Measurements from ENCODE around the gene QRSL1. TPM values are rescaled to one million over a fixed set of nuclear protein-coding genes. Genes with fewer than 3 reads are reported as not detected.

The QRSL1 gene
- total RNA-seq, 1 donor from 2014 or later = 18.3 TPM

DNA sequence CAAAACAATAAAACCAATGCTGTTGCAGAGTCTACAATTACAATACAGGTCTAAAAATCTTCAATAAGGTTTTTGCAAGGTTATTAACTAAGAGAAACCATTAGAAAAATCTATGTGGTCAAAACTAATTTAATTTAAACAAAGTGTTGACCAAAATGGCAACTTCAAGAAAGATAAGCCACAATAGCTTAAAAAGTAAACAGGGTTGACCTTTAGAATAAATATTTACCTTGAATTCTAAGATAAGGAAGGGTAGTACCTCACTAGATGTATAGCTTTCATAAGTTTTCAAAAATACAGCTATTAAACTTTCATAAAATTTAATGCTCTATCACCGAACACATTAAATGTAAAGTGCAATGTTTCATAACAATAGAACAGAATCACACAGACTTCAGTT lies 11.5 kb upstream of the QRSL1 start:
- Mint-ChIP-seq H3K27ac (no peak overlapping the region), H3K4me1 (ENCODE audit: low read depth) (peaks cover 25% of the 10 kb centered on the region), H3K9me3 (ENCODE audit: low read depth) (peaks cover 13% of the 10 kb centered on the region), H3K36me3 (ENCODE audit: insufficient read depth) (peaks cover 23% of the 10 kb centered on the region), H3K4me3 (ENCODE audit: low read depth) (no peak overlapping the region), H3K27me3 (no peaks in the 10 kb centered on the region)
- TF ChIP-seq, protein P1, sequence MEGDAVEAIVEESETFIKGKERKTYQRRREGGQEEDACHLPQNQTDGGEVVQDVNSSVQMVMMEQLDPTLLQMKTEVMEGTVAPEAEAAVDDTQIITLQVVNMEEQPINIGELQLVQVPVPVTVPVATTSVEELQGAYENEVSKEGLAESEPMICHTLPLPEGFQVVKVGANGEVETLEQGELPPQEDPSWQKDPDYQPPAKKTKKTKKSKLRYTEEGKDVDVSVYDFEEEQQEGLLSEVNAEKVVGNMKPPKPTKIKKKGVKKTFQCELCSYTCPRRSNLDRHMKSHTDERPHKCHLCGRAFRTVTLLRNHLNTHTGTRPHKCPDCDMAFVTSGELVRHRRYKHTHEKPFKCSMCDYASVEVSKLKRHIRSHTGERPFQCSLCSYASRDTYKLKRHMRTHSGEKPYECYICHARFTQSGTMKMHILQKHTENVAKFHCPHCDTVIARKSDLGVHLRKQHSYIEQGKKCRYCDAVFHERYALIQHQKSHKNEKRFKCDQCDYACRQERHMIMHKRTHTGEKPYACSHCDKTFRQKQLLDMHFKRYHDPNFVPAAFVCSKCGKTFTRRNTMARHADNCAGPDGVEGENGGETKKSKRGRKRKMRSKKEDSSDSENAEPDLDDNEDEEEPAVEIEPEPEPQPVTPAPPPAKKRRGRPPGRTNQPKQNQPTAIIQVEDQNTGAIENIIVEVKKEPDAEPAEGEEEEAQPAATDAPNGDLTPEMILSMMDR (IDR thresholded peaks at IDR 0.05; ENCODE audit: unreplicated experiment) = no peak
- DNase-seq (ENCODE audit: low spot score, unreplicated experiment) = no peak

DNA sequence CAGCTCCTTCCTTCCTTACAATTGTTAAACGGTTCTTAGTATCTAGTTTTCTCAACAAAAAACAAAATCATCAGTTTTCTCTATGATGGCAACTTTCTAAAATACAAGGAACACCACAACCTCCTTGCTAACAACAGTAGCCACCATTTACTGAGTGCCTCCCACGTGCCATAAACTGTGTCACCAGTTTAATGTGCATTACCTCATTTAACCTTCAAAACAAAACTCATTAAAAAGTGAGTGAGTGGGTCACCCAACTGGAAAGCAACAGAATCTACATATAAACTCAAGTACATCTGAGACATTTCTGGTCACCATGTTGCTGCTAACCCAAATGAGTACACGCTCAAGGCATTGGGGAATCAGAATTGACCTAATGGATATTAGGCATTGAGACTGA lies 11.1 kb upstream of the QRSL1 start:
- Mint-ChIP-seq H3K36me3 (ENCODE audit: insufficient read depth) (peaks cover 25% of the 10 kb centered on the region), H3K27ac (no peak overlapping the region), H3K27me3 (no peaks in the 10 kb centered on the region), H3K9me3 (ENCODE audit: low read depth) (peaks cover 16% of the 10 kb centered on the region), H3K4me1 (ENCODE audit: low read depth) (peaks cover 24% of the 10 kb centered on the region), H3K4me3 (ENCODE audit: low read depth) (no peak overlapping the region)
- TF ChIP-seq, protein P1 (IDR thresholded peaks at IDR 0.05; ENCODE audit: unreplicated experiment) = no peak
- DNase-seq (ENCODE audit: low spot score, unreplicated experiment) = no peak

DNA sequence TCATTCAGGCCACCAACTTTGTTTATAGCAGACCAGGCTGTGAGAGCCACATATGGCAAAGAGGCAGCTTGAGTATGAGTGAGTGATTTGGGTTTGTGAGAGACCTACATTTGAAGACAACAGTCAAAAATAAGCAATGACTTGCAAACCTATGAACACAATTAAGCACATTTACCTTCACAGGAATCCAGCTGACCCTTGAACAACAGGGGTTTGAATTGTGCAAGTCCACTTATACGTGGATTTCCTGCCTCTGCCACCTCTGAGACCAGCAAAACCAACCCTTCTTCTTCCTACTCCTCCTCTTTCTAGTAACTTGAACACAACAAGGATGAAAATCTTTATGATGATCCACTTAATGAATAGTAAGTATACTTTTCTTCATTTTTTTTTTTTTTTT lies 10.2 kb upstream of the QRSL1 start:
- no peak for DNase-seq (ENCODE audit: low spot score, unreplicated experiment)
- Mint-ChIP-seq H3K36me3 (ENCODE audit: insufficient read depth) (peaks cover 27% of the 10 kb centered on the region), H3K4me1 (ENCODE audit: low read depth) (peaks cover 22% of the 10 kb centered on the region), H3K9me3 (ENCODE audit: low read depth) (peaks cover 20% of the 10 kb centered on the region), H3K4me3 (ENCODE audit: low read depth) (no peak overlapping the region), H3K27me3 (no peaks in the 10 kb centered on the region), H3K27ac (no peak overlapping the region)
- TF ChIP-seq, protein P1 (IDR thresholded peaks at IDR 0.05; ENCODE audit: unreplicated experiment) = no peak

DNA sequence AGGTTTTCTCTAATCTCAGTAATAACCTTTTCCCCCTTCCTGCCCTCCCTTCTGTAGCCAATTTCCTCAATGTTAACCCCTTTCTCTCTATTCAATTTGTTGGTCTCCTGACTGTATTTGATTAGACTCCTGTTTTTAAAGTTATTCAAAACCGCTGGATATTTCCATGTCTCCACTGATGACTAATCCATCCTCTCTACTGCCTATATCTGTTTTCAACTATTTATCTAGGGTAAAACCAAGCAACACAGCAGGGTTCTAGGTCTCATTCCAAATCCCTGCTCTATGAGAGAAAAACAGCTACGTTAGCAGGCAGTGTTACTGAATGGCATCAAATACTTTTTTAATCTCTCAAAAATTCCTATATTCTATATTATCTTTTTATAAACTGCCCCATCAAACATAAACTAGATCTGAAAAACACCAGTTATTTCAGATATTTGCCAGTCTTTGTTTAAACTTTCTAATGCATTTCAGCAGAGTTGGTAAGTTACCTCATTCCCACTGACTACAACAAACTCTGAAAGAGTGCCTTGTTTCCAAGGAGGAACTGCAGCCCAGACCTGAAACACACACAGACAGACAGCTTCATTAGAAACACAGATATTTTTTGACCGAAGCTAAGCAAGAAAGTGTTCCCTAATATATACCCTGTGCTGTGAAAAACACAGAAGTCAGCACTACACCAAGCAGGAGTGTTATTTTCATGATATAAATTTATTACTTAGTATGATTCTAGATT lies 8.3 kb upstream of the QRSL1 start:
- Mint-ChIP-seq H3K36me3 (ENCODE audit: insufficient read depth) (peaks cover 25% of the 10 kb centered on the region), H3K9me3 (ENCODE audit: low read depth) (peaks cover 20% of the 10 kb centered on the region), H3K27me3 (no peaks in the 10 kb centered on the region), H3K4me1 (ENCODE audit: low read depth) (peaks cover 23% of the 10 kb centered on the region), H3K4me3 (ENCODE audit: low read depth) (no peak overlapping the region), H3K27ac (peak overlapping the region; percentile 25)
- no peak for DNase-seq (ENCODE audit: low spot score, unreplicated experiment)
- TF ChIP-seq, protein P1 (IDR thresholded peaks at IDR 0.05; ENCODE audit: unreplicated experiment) = no peak

DNA sequence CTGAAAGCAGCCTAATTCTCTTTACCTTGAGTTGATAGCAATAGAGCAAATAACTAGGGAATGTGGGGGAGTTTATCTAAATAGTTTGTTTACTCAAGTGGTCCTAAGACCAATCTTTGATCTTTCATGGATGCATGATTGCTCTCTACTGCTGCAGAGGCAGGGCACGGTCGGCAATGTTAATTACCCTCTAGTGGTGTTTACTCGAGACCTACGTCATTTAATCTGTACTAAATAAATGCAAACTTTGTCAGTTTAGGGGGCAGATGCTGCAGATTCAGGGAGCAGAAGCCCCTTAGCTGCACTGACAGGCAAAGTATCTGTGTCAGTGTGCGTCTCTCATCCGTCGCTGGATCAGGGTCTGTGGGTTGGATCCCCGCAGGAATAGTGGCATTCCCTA lies 7.0 kb upstream of the QRSL1 start:
- DNase-seq (ENCODE audit: low spot score, unreplicated experiment) = no peak
- peaks cover 20% of the 10 kb centered on the region for H3K9me3 Mint-ChIP-seq (ENCODE audit: low read depth)
- no peak overlapping the region for H3K4me3 Mint-ChIP-seq (ENCODE audit: low read depth)
- TF ChIP-seq, protein P1 (IDR thresholded peaks at IDR 0.05; ENCODE audit: unreplicated experiment) = no peak
- no peaks in the 10 kb centered on the region for H3K27me3 Mint-ChIP-seq
- H3K36me3 Mint-ChIP-seq (ENCODE audit: insufficient read depth) = peaks cover 23% of the 10 kb centered on the region
- peaks cover 28% of the 10 kb centered on the region for H3K4me1 Mint-ChIP-seq (ENCODE audit: low read depth)
- H3K27ac Mint-ChIP-seq = peak overlapping the region; percentile 56

Measured in progenitor cell of endocrine pancreas (in vitro differentiated cells).